ENCODE results near the gene PCYT2. TPM values are rescaled to one million over a fixed set of nuclear protein-coding genes. Genes with fewer than 3 reads are reported as not detected.
A peak's percentile ranks its signal among the peaks of the same experiment; 100 is the strongest.

The PCYT2 gene
- total and polyA plus RNA-seq, 9 of the 15 experiments (the other 6 are each of a cell fraction or from before 2014, with no cell fraction given): 0.92 to 134 (median 82.5) TPM

DNA sequence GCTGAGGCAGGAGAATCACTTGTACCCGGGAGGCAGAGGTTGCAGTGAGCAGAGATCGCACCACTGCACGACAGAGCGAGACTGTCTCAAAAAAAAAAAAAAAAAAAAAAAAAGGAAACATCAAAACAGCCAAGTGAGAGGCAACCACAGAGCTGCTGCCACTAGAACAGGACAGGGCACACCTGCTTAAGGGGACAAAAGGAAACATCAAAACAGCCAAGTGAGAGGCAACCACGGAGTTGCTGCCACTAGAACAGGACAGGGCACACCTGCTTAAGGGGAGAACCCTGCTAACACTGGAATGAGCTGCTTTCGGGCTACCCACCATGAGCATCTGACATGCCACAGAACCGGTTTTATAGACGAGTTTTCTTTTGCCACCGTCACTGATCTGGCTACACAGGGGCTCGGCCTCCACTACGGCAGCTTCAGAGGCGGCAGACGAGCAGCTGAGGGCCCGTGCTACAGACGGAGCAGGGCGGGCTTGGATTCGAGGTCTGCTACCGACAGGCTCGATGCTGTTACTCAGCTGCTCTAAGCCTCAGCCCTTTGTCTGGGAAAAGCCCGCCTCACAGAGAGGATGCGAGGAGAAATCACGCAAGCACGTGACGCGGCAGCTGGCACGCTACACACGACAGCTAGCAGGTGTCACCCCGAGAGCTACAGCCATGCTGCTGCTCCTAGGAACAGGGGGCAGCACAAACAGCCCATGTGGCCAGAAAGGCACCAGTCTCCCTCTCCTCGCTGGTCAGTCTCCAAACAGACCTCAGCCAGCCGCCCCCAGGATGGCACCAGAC is 52.8 kb downstream of the PCYT2 start (continued):
- TF ChIP-seq CBFA2T3 (IDR thresholded peaks at IDR 0.05): no peak
- no peak for TF ChIP-seq ZBTB12 (CRISPR knock-in tag; IDR thresholded peaks at IDR 0.05)
- TF ChIP-seq HDAC1 (IDR thresholded peaks at IDR 0.05): no peak
- 0 out of 2 replicates have a peak, but pooled peaks have one; percentile 40 for TF ChIP-seq CBFB (CRISPR knock-in tag; IDR thresholded peaks at IDR 0.05)
- peak; percentile 81 for TF ChIP-seq RBFOX2 (IDR thresholded peaks at IDR 0.05; ENCODE audit: low read depth, low read length)
- TF ChIP-seq ZNF444 (CRISPR knock-in tag; IDR thresholded peaks at IDR 0.05): no peak
- no peak for TF ChIP-seq ESRRA (IDR thresholded peaks at IDR 0.05; ENCODE audit: borderline replicate concordance, low read depth)
- no peak for TF ChIP-seq MXI1 (IDR thresholded peaks at IDR 0.05; ENCODE audit: low read depth, low read length)
- no peak for TF ChIP-seq ZNF134 (CRISPR knock-in tag; conservative IDR thresholded peaks at IDR 0.05)
- no peak for TF ChIP-seq ZBTB2 (IDR thresholded peaks at IDR 0.05)
- TF ChIP-seq, protein P1, sequence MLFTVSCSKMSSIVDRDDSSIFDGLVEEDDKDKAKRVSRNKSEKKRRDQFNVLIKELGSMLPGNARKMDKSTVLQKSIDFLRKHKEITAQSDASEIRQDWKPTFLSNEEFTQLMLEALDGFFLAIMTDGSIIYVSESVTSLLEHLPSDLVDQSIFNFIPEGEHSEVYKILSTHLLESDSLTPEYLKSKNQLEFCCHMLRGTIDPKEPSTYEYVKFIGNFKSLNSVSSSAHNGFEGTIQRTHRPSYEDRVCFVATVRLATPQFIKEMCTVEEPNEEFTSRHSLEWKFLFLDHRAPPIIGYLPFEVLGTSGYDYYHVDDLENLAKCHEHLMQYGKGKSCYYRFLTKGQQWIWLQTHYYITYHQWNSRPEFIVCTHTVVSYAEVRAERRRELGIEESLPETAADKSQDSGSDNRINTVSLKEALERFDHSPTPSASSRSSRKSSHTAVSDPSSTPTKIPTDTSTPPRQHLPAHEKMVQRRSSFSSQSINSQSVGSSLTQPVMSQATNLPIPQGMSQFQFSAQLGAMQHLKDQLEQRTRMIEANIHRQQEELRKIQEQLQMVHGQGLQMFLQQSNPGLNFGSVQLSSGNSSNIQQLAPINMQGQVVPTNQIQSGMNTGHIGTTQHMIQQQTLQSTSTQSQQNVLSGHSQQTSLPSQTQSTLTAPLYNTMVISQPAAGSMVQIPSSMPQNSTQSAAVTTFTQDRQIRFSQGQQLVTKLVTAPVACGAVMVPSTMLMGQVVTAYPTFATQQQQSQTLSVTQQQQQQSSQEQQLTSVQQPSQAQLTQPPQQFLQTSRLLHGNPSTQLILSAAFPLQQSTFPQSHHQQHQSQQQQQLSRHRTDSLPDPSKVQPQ (CRISPR knock-in tag; IDR thresholded peaks at IDR 0.05; ENCODE audit: borderline replicate concordance): no peak
- no peak for TF ChIP-seq TCF3 (CRISPR knock-in tag; IDR thresholded peaks at IDR 0.05)
- no peak for TF ChIP-seq ZNF398 (CRISPR knock-in tag; IDR thresholded peaks at IDR 0.05)
- no peak for TF ChIP-seq NFE2 (IDR thresholded peaks at IDR 0.05; ENCODE audit: low read depth)
- no peak for TF ChIP-seq FUS (optimal IDR thresholded peaks at IDR 0.05; ENCODE audit: low read depth, low read length)
- TF ChIP-seq JUND (IDR thresholded peaks at IDR 0.05; ENCODE audit: borderline replicate concordance, low read depth, low read length): no peak
- no peak for TF ChIP-seq JUND (tag; IDR thresholded peaks at IDR 0.05; ENCODE audit: borderline replicate concordance, low read depth, low read length)
- TF ChIP-seq RBM25 (IDR thresholded peaks at IDR 0.05; ENCODE audit: low read depth, low read length, severe bottlenecking): no peak
- TF ChIP-seq DNMT1 (IDR thresholded peaks at IDR 0.05): no peak
- TF ChIP-seq MCM7 (IDR thresholded peaks at IDR 0.05): no peak
- TF ChIP-seq, protein P2, sequence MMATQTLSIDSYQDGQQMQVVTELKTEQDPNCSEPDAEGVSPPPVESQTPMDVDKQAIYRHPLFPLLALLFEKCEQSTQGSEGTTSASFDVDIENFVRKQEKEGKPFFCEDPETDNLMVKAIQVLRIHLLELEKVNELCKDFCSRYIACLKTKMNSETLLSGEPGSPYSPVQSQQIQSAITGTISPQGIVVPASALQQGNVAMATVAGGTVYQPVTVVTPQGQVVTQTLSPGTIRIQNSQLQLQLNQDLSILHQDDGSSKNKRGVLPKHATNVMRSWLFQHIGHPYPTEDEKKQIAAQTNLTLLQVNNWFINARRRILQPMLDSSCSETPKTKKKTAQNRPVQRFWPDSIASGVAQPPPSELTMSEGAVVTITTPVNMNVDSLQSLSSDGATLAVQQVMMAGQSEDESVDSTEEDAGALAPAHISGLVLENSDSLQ (IDR thresholded peaks at IDR 0.05): no peak
